IMR-90 (cell line): ENCODE measurements around the gene UBA52. TPM values are rescaled to one million over a fixed set of nuclear protein-coding genes. Genes with fewer than 3 reads are reported as not detected.

Source experiments
- ATAC-seq: fragments of 200-7000 bp; cut with Tn5 transposase; 2 replicates; pipeline ENCODE4 v1.9.1; 2020; ENCODE audit warnings: low read depth, mild to moderate bottlenecking, moderate library complexity
- BruUV-seq: library from RNA; stranded (reverse); fragments of 400-500 nt; replicated peaks from 2 replicates; lab custom pipeline; 2021; lab: Mats Ljungman, UMichigan
- CTCF ChIA-PET: fragments of 300-600 bp; formaldehyde crosslinking; extraction: SDS; loops from one replicate; lab custom pipeline; 2021; ENCODE audit warnings: antibody characterized with exemption; lab: Yijun Ruan, JAX
- POLR2A ChIA-PET: fragments of 300-600 bp; sonication (Branson Sonifier 250); formaldehyde crosslinking; loops from one replicate; lab custom pipeline; 2022; ENCODE audit warnings: antibody characterized with exemption; ENCODE audit not compliant: unreplicated experiment; lab: Charles Lee
- DNase-seq: peaks from one replicate; pipeline ENCODE4 v3.0.0; 2013
- H2AFZ ChIP-seq: replicated peaks from 2 replicates; pipeline ENCODE3; 2013; ENCODE audit warnings: low read length, mild to moderate bottlenecking; ENCODE audit not compliant: poor library complexity
- H2AK5ac ChIP-seq: 2 replicates; pipeline ENCODE4 v1.6.1; 2013; ENCODE audit warnings: low read depth, low read length, inconsistent platforms
- H2AK9ac ChIP-seq: replicated peaks from 2 replicates; pipeline ENCODE3; 2013; ENCODE audit warnings: mild to moderate bottlenecking, low read depth, low read length, moderate library complexity; ENCODE audit not compliant: poor library complexity
- H2BK120ac ChIP-seq: 2 replicates; pipeline ENCODE4 v1.6.1; 2013; ENCODE audit warnings: low read depth, low read length, inconsistent platforms
- H2BK15ac ChIP-seq: 3 replicates; pipeline ENCODE4 v1.6.1; 2013; ENCODE audit warnings: low read depth, low read length, inconsistent platforms
- H2BK20ac ChIP-seq: 2 replicates; pipeline ENCODE4 v1.6.1; 2013; ENCODE audit warnings: low read depth, mild to moderate bottlenecking, inconsistent platforms, low read length, moderate library complexity
- H2BK5ac ChIP-seq: 2 replicates; pipeline ENCODE4 v1.6.1; 2013; ENCODE audit warnings: mild to moderate bottlenecking, low read depth, low read length, inconsistent platforms; ENCODE audit not compliant: poor library complexity, severe bottlenecking
- H3K14ac ChIP-seq: replicated peaks from 2 replicates; pipeline ENCODE4 v1.6.1; 2013; ENCODE audit warnings: low read depth, low read length, inconsistent platforms
- H3K18ac ChIP-seq: 2 replicates; pipeline ENCODE4 v1.6.1; 2013; ENCODE audit warnings: low read depth, low read length, control low read depth
- H3K23ac ChIP-seq: 2 replicates; pipeline ENCODE4 v1.6.1; 2013; ENCODE audit warnings: low read depth, low read length, inconsistent platforms
- H3K27ac ChIP-seq: 2 replicates; pipeline ENCODE4 v1.5.1; 2013; ENCODE audit warnings: mild to moderate bottlenecking, control low read depth, low read length; ENCODE audit not compliant: insufficient read depth
- H3K27me3 ChIP-seq: 2 replicates; pipeline ENCODE4 v1.6.1; 2013; ENCODE audit warnings: low read length; ENCODE audit not compliant: control insufficient read depth, insufficient read depth
- H3K36me3 ChIP-seq: 2 replicates; pipeline ENCODE4 v1.6.1; 2013; ENCODE audit warnings: low read length, mixed read lengths; ENCODE audit not compliant: control insufficient read depth, insufficient read depth
- H3K4ac ChIP-seq: 2 replicates; pipeline ENCODE4 v1.6.1; 2013; ENCODE audit warnings: low read depth, low read length, inconsistent platforms
- H3K4me1 ChIP-seq: 2 replicates; pipeline ENCODE4 v1.6.1; 2013; ENCODE audit warnings: low read length, mixed read lengths; ENCODE audit not compliant: control insufficient read depth, insufficient read depth
- H3K4me2 ChIP-seq: 2 replicates; pipeline ENCODE4 v1.6.1; 2013; ENCODE audit warnings: low read depth, mild to moderate bottlenecking, control low read depth, low read length, moderate library complexity
- H3K4me3 ChIP-seq: 2 replicates; pipeline ENCODE4 v1.5.1; 2013; ENCODE audit warnings: low read depth, mild to moderate bottlenecking, control low read depth, low read length, moderate library complexity; ENCODE audit not compliant: insufficient read depth
- H3K56ac ChIP-seq: 2 replicates; pipeline ENCODE4 v1.6.1; 2013; ENCODE audit warnings: low read length, inconsistent platforms; ENCODE audit not compliant: insufficient read depth; ENCODE audit errors: extremely low read depth
- H3K79me1 ChIP-seq, 2 experiments: 2 replicates each; pipeline ENCODE4 v1.6.1; 2013; ENCODE audit warnings: low read length in 2 of 2, inconsistent platforms in 1 of 2, low read depth in 1 of 2
- H3K9ac ChIP-seq: 2 replicates; pipeline ENCODE4 v1.6.1; 2013; ENCODE audit warnings: low read depth, low read length, control low read depth
- H3K9me1 ChIP-seq: 2 replicates; pipeline ENCODE4 v1.6.1; 2013; ENCODE audit warnings: low read length, inconsistent platforms; ENCODE audit not compliant: insufficient read depth
- H3K9me3 ChIP-seq: 2 replicates; pipeline ENCODE4 v1.6.1; 2013; ENCODE audit warnings: low read length; ENCODE audit not compliant: control insufficient read depth, insufficient read depth
- H4K20me1 ChIP-seq: 2 replicates; pipeline ENCODE4 v1.6.1; 2013; ENCODE audit warnings: low read length, inconsistent platforms; ENCODE audit not compliant: insufficient read depth
- H4K5ac ChIP-seq: 2 replicates; pipeline ENCODE4 v1.6.1; 2013; ENCODE audit warnings: mild to moderate bottlenecking, low read depth, low read length, control low read depth
- H4K8ac ChIP-seq, 2 experiments: 2 replicates each; pipeline ENCODE4 v1.6.1; 2013; ENCODE audit warnings: low read depth in 2 of 2, low read length in 2 of 2, control low read depth in 1 of 2, inconsistent platforms in 1 of 2
- H4K91ac ChIP-seq: 2 replicates; pipeline ENCODE4 v1.6.1; 2013; ENCODE audit warnings: low read depth, low read length, inconsistent platforms; ENCODE audit not compliant: insufficient read depth
- BHLHE40 ChIP-seq: fragments of 150-350 bp; IDR thresholded peaks from 2 replicates; pipeline ENCODE4 v1.6.1; 2016; ENCODE audit warnings: mild to moderate bottlenecking, low read depth, low read length
- CTCF ChIP-seq: conservative IDR thresholded peaks from 2 replicates; pipeline ENCODE4 v1.5.1; 2012; ENCODE audit warnings: mild to moderate bottlenecking, low read depth, low read length, improper control_type of control experiment
- FOS ChIP-seq: fragments of 150-350 bp; IDR thresholded peaks from 2 replicates; pipeline ENCODE4 v1.6.1; 2016; ENCODE audit warnings: low read depth, low read length
- MAZ ChIP-seq: IDR thresholded peaks from 2 replicates; pipeline ENCODE4 v1.6.1; 2012; ENCODE audit warnings: low read depth, mild to moderate bottlenecking, low read length, improper control_type of control experiment, moderate library complexity, borderline replicate concordance
- MXI1 ChIP-seq: IDR thresholded peaks from 2 replicates; pipeline ENCODE4 v1.6.1; 2012; ENCODE audit warnings: low read depth, mild to moderate bottlenecking, low read length, moderate library complexity, borderline replicate concordance
- NFE2L2 ChIP-seq: fragments of 150-350 bp; IDR thresholded peaks from 2 replicates; pipeline ENCODE4 v1.6.1; 2016; ENCODE audit warnings: low read depth, mild to moderate bottlenecking, low read length
- POLR2A ChIP-seq: IDR thresholded peaks from 2 replicates; pipeline ENCODE4 v1.6.1; 2012; ENCODE audit warnings: mild to moderate bottlenecking, low read depth, low read length
- RAD21 ChIP-seq: IDR thresholded peaks from 2 replicates; pipeline ENCODE4 v1.6.1; 2012; ENCODE audit warnings: low read length, improper control_type of control experiment
- SMC3 ChIP-seq: fragments of 150-350 bp; IDR thresholded peaks from 2 replicates; pipeline ENCODE4 v1.6.1; 2016; ENCODE audit warnings: low read depth, mild to moderate bottlenecking, antibody characterized with exemption, low read length, moderate library complexity
- WGBS, 2 experiments: methylation state at CpG; one replicate each; pipeline versions ENCODE4 v1.1.5 to v1.1.7; 2013; ENCODE audit warnings: missing lambda C conversion rate in 2 of 2; ENCODE audit not compliant: insufficient read length in 1 of 2; ENCODE audit errors: extremely low coverage in 2 of 2; 5-methylcytosine and 5-hydroxymethylcytosine counted together
- dilution Hi-C: fragments of 300-500 bp; cut with HindIII; formaldehyde crosslinking; loops from one replicate; pipeline ENCODE4 v1.14.3; 2018; ENCODE audit warnings: low sequenced_read_pairs; ENCODE audit not compliant: unreplicated experiment
- in situ Hi-C: fragments of 300-500 bp; cut with MboI; formaldehyde crosslinking; loops from 3 replicates; pipeline ENCODE4 v1.14.3; 2019; ENCODE audit warnings: low sequenced_read_pairs, inconsistent platforms, mixed read lengths
- intact Hi-C: fragments of 100-400 bp; cut with micrococcal nuclease; formaldehyde crosslinking; loops from 2 replicates; pipeline ENCODE4 v1.10.0; 2022
- polyA plus RNA-seq, 3 experiments: library from polyadenylated mRNA; depleted of rRNA; stranded (reverse); fragments of >200 nt; gene quantifications; 2 replicates each; pipeline ENCODE4 v1.2.3, GENCODE V29; 2012; ENCODE audit warnings: low replicate concordance in 1 of 3
- total RNA-seq: library from RNA; depleted of rRNA; stranded (reverse); fragments of >200 nt; gene quantifications from 2 replicates; pipeline ENCODE4 v1.2.3, GENCODE V29; 2012; rRNA removed

UBA52 gene
- total and polyA plus RNA-seq, 2 of the 4 experiments (the other 2 are of a cell fraction): 1,030 to 3,008 TPM

DNA sequence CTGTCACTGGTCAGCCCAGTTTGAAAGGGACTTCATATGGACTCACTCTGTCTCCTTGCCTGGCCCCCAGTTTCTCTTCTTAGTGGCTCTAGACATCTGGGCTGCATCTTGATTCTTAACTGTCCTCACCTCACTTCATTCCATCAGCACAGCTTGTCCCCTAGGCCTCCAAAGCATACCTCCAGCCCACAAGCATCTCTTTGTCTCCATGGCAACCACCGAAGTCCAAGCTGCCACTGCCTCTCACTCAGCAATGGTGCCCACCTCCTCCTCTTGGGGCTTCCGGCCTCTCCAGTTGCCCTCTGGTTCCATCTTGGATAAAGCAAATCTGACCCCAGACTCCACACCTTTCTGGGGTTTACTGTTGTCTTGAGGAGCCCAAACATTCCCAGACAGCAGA, 55.2 kb downstream of the UBA52 start:
- H3K27ac ChIP-seq: no peak overlapping the region
- CTCF ChIA-PET: no interaction called here
- no peak overlapping the region for H2BK20ac ChIP-seq

More for the DNA sequence above, 55.2 kb downstream of the UBA52 start:
- peaks cover 14% of the 10 kb centered on the region for H3K27me3 ChIP-seq
- DNase-seq: no peak
- H2BK15ac ChIP-seq: no peak overlapping the region
- no peaks in the 10 kb centered on the region for H3K79me1 ChIP-seq
- H2BK120ac ChIP-seq: no peak overlapping the region
- H3K9ac ChIP-seq: no peak overlapping the region
- no TSS peak for BruUV-seq
- no peak overlapping the region for H4K8ac ChIP-seq
- H2AK5ac ChIP-seq: no peak overlapping the region
- H2AK9ac ChIP-seq: no peak overlapping the region
- POLR2A ChIA-PET: no interaction called here
- no peak overlapping the region for H3K56ac ChIP-seq
- no peaks in the 10 kb centered on the region for H3K4me1 ChIP-seq
- no peak overlapping the region for H3K4me3 ChIP-seq
- no peaks in the 10 kb centered on the region for H4K20me1 ChIP-seq
- no peaks in the 10 kb centered on the region for H3K36me3 ChIP-seq
- H3K18ac ChIP-seq: no peak overlapping the region
- no peak overlapping the region for H4K5ac ChIP-seq
- H3K4ac ChIP-seq: no peak overlapping the region
- no peaks in the 10 kb centered on the region for H3K9me3 ChIP-seq
- no peak overlapping the region for H3K23ac ChIP-seq
- ATAC-seq: no peak
- no peak overlapping the region for H3K4me2 ChIP-seq
- H2BK5ac ChIP-seq: no peak overlapping the region
- in situ Hi-C loops (no loop called here), intact Hi-C loops (no loop called here), dilution Hi-C loops (no loop called here)
- no peak overlapping the region for H2AFZ ChIP-seq
- no peak overlapping the region for H3K14ac ChIP-seq
- no peak for TF ChIP-seq MXI1
- TF ChIP-seq POLR2A: no peak
- TF ChIP-seq RAD21: no peak
- no peak for TF ChIP-seq SMC3
- TF ChIP-seq FOS: no peak
- TF ChIP-seq MAZ: no peak
- no peak for TF ChIP-seq CTCF
- no peak for TF ChIP-seq BHLHE40
- TF ChIP-seq NFE2L2: no peak
- 17% methylated on average over 1 of the region's 2 CpGs; no CpG with 5 or more reads in 1 of the 2 experiments for WGBS, 2 experiments
- no peaks in the 10 kb centered on the region for H3K9me1 ChIP-seq
- no peak overlapping the region for H4K91ac ChIP-seq

Other genes with a start within 250 kb of the UBA52 start
- 44.8 and 88.0 TPM in 2 replicates for gene LSM4, start 248.8 kb upstream of the UBA52 start, total RNA-seq
- gene LSM4, start 248.8 kb upstream of the UBA52 start, polyA plus RNA-seq (2012; rRNA removed): 118 and 157 TPM in 2 replicates
- 11.1 and 14.3 TPM in 2 replicates for gene PGPEP1, start 231.3 kb upstream of the UBA52 start, total RNA-seq
- 11.8 and 13.3 TPM in 2 replicates for gene PGPEP1, start 231.3 kb upstream of the UBA52 start, polyA plus RNA-seq (2012; rRNA removed)
- 5.6 and 10.3 TPM in 2 replicates for gene GDF15, start 185.7 kb upstream of the UBA52 start, total RNA-seq
- 43.5 and 49.8 TPM in 2 replicates for gene GDF15, start 185.7 kb upstream of the UBA52 start, polyA plus RNA-seq (2012; rRNA removed)
- not detected in 2 replicates for gene LRRC25, start 174.2 kb upstream of the UBA52 start, total RNA-seq
- 0.03 TPM in 1 of 2 replicates, not detected in the other for gene LRRC25, start 174.2 kb upstream of the UBA52 start, polyA plus RNA-seq (2012; rRNA removed)
- 13.3 and 14.9 TPM in 2 replicates for gene SSBP4, start 152.5 kb upstream of the UBA52 start, total RNA-seq
- gene SSBP4, start 152.5 kb upstream of the UBA52 start, polyA plus RNA-seq (2012; rRNA removed): 39.7 and 48.1 TPM in 2 replicates
- gene ISYNA1, start 133.7 kb upstream of the UBA52 start, total RNA-seq: 3.4 and 3.9 TPM in 2 replicates
- gene ISYNA1, start 133.7 kb upstream of the UBA52 start, polyA plus RNA-seq (2012; rRNA removed): 24.7 and 29.4 TPM in 2 replicates
- gene ELL, start 49.8 kb upstream of the UBA52 start, total RNA-seq: 6.3 and 6.7 TPM in 2 replicates
- gene ELL, start 49.8 kb upstream of the UBA52 start, polyA plus RNA-seq (2012; rRNA removed): 13.1 and 15.0 TPM in 2 replicates
- 134 and 153 TPM in 2 replicates for gene FKBP8, start 28.3 kb upstream of the UBA52 start, total RNA-seq
- 289 and 312 TPM in 2 replicates for gene FKBP8, start 28.3 kb upstream of the UBA52 start, polyA plus RNA-seq (2012; rRNA removed)
- gene KXD1, start 14.0 kb upstream of the UBA52 start, total RNA-seq: 66.7 and 89.2 TPM in 2 replicates
- 196 and 253 TPM in 2 replicates for gene KXD1, start 14.0 kb upstream of the UBA52 start, polyA plus RNA-seq (2012; rRNA removed)
- gene REX1BD, start 16.9 kb downstream of the UBA52 start, total RNA-seq: 14.2 and 19.2 TPM in 2 replicates
- 44.6 and 68.7 TPM in 2 replicates for gene REX1BD, start 16.9 kb downstream of the UBA52 start, polyA plus RNA-seq (2012; rRNA removed)
- 0.18 and 0.28 TPM in 2 replicates for gene CRLF1, start 34.9 kb downstream of the UBA52 start, total RNA-seq
- gene CRLF1, start 34.9 kb downstream of the UBA52 start, polyA plus RNA-seq (2012; rRNA removed): 3.0 and 3.1 TPM in 2 replicates
- under 0.01 and 0.28 TPM in 2 replicates for gene TMEM59L, start 41.0 kb downstream of the UBA52 start, total RNA-seq
- 5.9 and 6.1 TPM in 2 replicates for gene TMEM59L, start 41.0 kb downstream of the UBA52 start, polyA plus RNA-seq (2012; rRNA removed)
- 0.28 and 2.2 TPM in 2 replicates for gene KLHL26, start 65.2 kb downstream of the UBA52 start, total RNA-seq
- 4.7 and 5.8 TPM in 2 replicates for gene KLHL26, start 65.2 kb downstream of the UBA52 start, polyA plus RNA-seq (2012; rRNA removed)
- 0.18 and 0.28 TPM in 2 replicates for gene CRTC1, start 111.8 kb downstream of the UBA52 start, total RNA-seq
- 5.7 and 6.5 TPM in 2 replicates for gene CRTC1, start 111.8 kb downstream of the UBA52 start, polyA plus RNA-seq (2012; rRNA removed)
- under 0.01 TPM in 2 replicates for gene COMP, start 219.4 kb downstream of the UBA52 start, total RNA-seq
- gene COMP, start 219.4 kb downstream of the UBA52 start, polyA plus RNA-seq (2012; rRNA removed): 0.34 and 0.43 TPM in 2 replicates